ENCODE data around the gene PTOV1. TPM values are rescaled to one million over a fixed set of nuclear protein-coding genes. Genes with fewer than 3 reads are reported as not detected.

The PTOV1 gene
- total RNA-seq, 2 experiments from 2014 or later = 78.8 to 94.3 TPM

GRCh38 chr19:49879243-49879963, 28.4 kb downstream of the PTOV1 start:
- DNase-seq (no peak), ATAC-seq (no peak)
- CTCF ChIA-PET = interaction anchor here (0.8 to 1.5 kb wide), 2 partner anchors 10 to 11 kb away, joined by 3 to 4 read pairs; no protein-coding TSS in a partner anchor
- Mint-ChIP-seq H3K4me3 (no peak overlapping the region), H3K9me3 (ENCODE audit: insufficient read depth) (no peaks in the 10 kb centered on the region), H3K27ac (no peak overlapping the region), H3K27me3 (ENCODE audit: low read depth) (no peaks in the 10 kb centered on the region), H3K36me3 (ENCODE audit: low read depth) (peaks cover 42% of the 10 kb centered on the region), H3K4me1 (ENCODE audit: low read depth) (peaks cover 30% of the 10 kb centered on the region)
- POLR2A ChIA-PET = no interaction called here

GRCh38 chr19:49880162-49880869, 29.4 kb downstream of the PTOV1 start:
- ATAC-seq (no peak), DNase-seq (no peak)
- Mint-ChIP-seq H3K9me3 (ENCODE audit: insufficient read depth) (no peaks in the 10 kb centered on the region), H3K4me1 (ENCODE audit: low read depth) (peaks cover 24% of the 10 kb centered on the region), H3K27ac (no peak overlapping the region), H3K4me3 (no peak overlapping the region), H3K36me3 (ENCODE audit: low read depth) (peaks cover 48% of the 10 kb centered on the region), H3K27me3 (ENCODE audit: low read depth) (no peaks in the 10 kb centered on the region)
- POLR2A ChIA-PET = no interaction called here
- CTCF ChIA-PET = interaction anchor here (1.5 kb wide), 1 partner anchor 10 kb away, joined by 4 read pairs; no protein-coding TSS in a partner anchor

GRCh38 chr19:49881186-49881585, 30.2 kb downstream of the PTOV1 start:
- no peak overlapping the region for H3K27ac Mint-ChIP-seq
- no peak overlapping the region for H3K4me3 Mint-ChIP-seq
- peaks cover 19% of the 10 kb centered on the region for H3K4me1 Mint-ChIP-seq (ENCODE audit: low read depth)
- no peak for DNase-seq
- no peaks in the 10 kb centered on the region for H3K27me3 Mint-ChIP-seq (ENCODE audit: low read depth)
- no peaks in the 10 kb centered on the region for H3K9me3 Mint-ChIP-seq (ENCODE audit: insufficient read depth)
- ChIA-PET CTCF (interaction anchor here (1.5 kb wide), 1 partner anchor 9 kb away, joined by 4 read pairs; no protein-coding TSS in a partner anchor), POLR2A (no interaction called here)
- no peak for ATAC-seq
- H3K36me3 Mint-ChIP-seq (ENCODE audit: low read depth) = peaks cover 49% of the 10 kb centered on the region

- Mint-ChIP-seq H3K4me1 (ENCODE audit: low read depth) (peaks cover 19% of the 10 kb centered on the region), H3K36me3 (ENCODE audit: low read depth) (peaks cover 50% of the 10 kb centered on the region), H3K27me3 (ENCODE audit: low read depth) (no peaks in the 10 kb centered on the region), H3K9me3 (ENCODE audit: insufficient read depth) (no peaks in the 10 kb centered on the region), H3K4me3 (no peak overlapping the region), H3K27ac (no peak overlapping the region)
- POLR2A ChIA-PET = no interaction called here
- DNase-seq (no peak), ATAC-seq (no peak)
- CTCF ChIA-PET = no interaction called here
Measured at GRCh38 chr19:49881672-49882394, 30.9 kb downstream of the PTOV1 start.

GRCh38 chr19:49882643-49883042, 31.7 kb downstream of the PTOV1 start:
- POLR2A ChIA-PET = no interaction called here
- CTCF ChIA-PET = no interaction called here
- Mint-ChIP-seq H3K4me1 (ENCODE audit: low read depth) (peaks cover 19% of the 10 kb centered on the region), H3K27me3 (ENCODE audit: low read depth) (no peaks in the 10 kb centered on the region), H3K36me3 (ENCODE audit: low read depth) (peaks cover 50% of the 10 kb centered on the region), H3K27ac (no peak overlapping the region), H3K4me3 (no peak overlapping the region), H3K9me3 (ENCODE audit: insufficient read depth) (no peaks in the 10 kb centered on the region)
- ATAC-seq = no peak
- DNase-seq = no peak

GRCh38 chr19:49883094-49883493, 32.1 kb downstream of the PTOV1 start:
- ChIA-PET CTCF (no interaction called here), POLR2A (interaction anchor here (1.2 kb wide), 1 partner anchor 13 kb away, joined by 3 read pairs; the partner anchor contains the start of gene IL4I1)
- Mint-ChIP-seq H3K4me3 (no peak overlapping the region), H3K4me1 (ENCODE audit: low read depth) (peaks cover 16% of the 10 kb centered on the region), H3K9me3 (ENCODE audit: insufficient read depth) (no peaks in the 10 kb centered on the region), H3K27me3 (ENCODE audit: low read depth) (no peaks in the 10 kb centered on the region), H3K27ac (no peak overlapping the region), H3K36me3 (ENCODE audit: low read depth) (peaks cover 48% of the 10 kb centered on the region)
- no peak for DNase-seq
- no peak for ATAC-seq

- CTCF ChIA-PET = no interaction called here
- ATAC-seq (no peak), DNase-seq (no peak)
- Mint-ChIP-seq H3K4me3 (no peak overlapping the region), H3K4me1 (ENCODE audit: low read depth) (peaks cover 6% of the 10 kb centered on the region), H3K36me3 (ENCODE audit: low read depth) (peaks cover 43% of the 10 kb centered on the region), H3K9me3 (ENCODE audit: insufficient read depth) (no peaks in the 10 kb centered on the region), H3K27ac (no peak overlapping the region), H3K27me3 (ENCODE audit: low read depth) (no peaks in the 10 kb centered on the region)
- POLR2A ChIA-PET = interaction anchor here (1.2 kb wide), 1 partner anchor 12 kb away, joined by 3 read pairs; the partner anchor contains the start of gene IL4I1
Measured at GRCh38 chr19:49884109-49884508, 33.1 kb downstream of the PTOV1 start.

GRCh38 chr19:49884760-49885159, 33.8 kb downstream of the PTOV1 start:
- no peaks in the 10 kb centered on the region for H3K27me3 Mint-ChIP-seq (ENCODE audit: low read depth)
- ATAC-seq (no peak), DNase-seq (no peak)
- H3K4me1 Mint-ChIP-seq (ENCODE audit: low read depth) = peaks cover 4% of the 10 kb centered on the region
- no peak overlapping the region for H3K4me3 Mint-ChIP-seq
- no peaks in the 10 kb centered on the region for H3K9me3 Mint-ChIP-seq (ENCODE audit: insufficient read depth)
- ChIA-PET CTCF (no interaction called here), POLR2A (no interaction called here)
- H3K36me3 Mint-ChIP-seq (ENCODE audit: low read depth) = peaks cover 43% of the 10 kb centered on the region
- H3K27ac Mint-ChIP-seq = no peak overlapping the region

GRCh38 chr19:49887037-49887664, 36.2 kb downstream of the PTOV1 start:
- H3K36me3 Mint-ChIP-seq (ENCODE audit: low read depth) = peaks cover 28% of the 10 kb centered on the region
- no peak overlapping the region for H3K4me3 Mint-ChIP-seq
- ATAC-seq (no peak), DNase-seq (no peak)
- peaks cover 14% of the 10 kb centered on the region for H3K4me1 Mint-ChIP-seq (ENCODE audit: low read depth)
- no peaks in the 10 kb centered on the region for H3K9me3 Mint-ChIP-seq (ENCODE audit: insufficient read depth)
- ChIA-PET POLR2A (no interaction called here), CTCF (no interaction called here)
- no peak overlapping the region for H3K27ac Mint-ChIP-seq
- no peaks in the 10 kb centered on the region for H3K27me3 Mint-ChIP-seq (ENCODE audit: low read depth)

GRCh38 chr19:49887665-49888509, 36.9 kb downstream of the PTOV1 start:
- DNase-seq (no peak), ATAC-seq (no peak)
- peaks cover 14% of the 10 kb centered on the region for H3K4me1 Mint-ChIP-seq (ENCODE audit: low read depth)
- ChIA-PET CTCF (no interaction called here), POLR2A (no interaction called here)
- H3K9me3 Mint-ChIP-seq (ENCODE audit: insufficient read depth) = no peaks in the 10 kb centered on the region
- H3K27me3 Mint-ChIP-seq (ENCODE audit: low read depth) = no peaks in the 10 kb centered on the region
- peaks cover 21% of the 10 kb centered on the region for H3K36me3 Mint-ChIP-seq (ENCODE audit: low read depth)
- H3K4me3 Mint-ChIP-seq = no peak overlapping the region
- H3K27ac Mint-ChIP-seq = no peak overlapping the region

- peaks cover 16% of the 10 kb centered on the region for H3K36me3 Mint-ChIP-seq (ENCODE audit: low read depth)
- POLR2A ChIA-PET = no interaction called here
Measured at GRCh38 chr19:49888510-49888824, 37.5 kb downstream of the PTOV1 start.

More at GRCh38 chr19:49888510-49888824, 37.5 kb downstream of the PTOV1 start:
- no peak overlapping the region for H3K4me3 Mint-ChIP-seq
- peaks cover 14% of the 10 kb centered on the region for H3K4me1 Mint-ChIP-seq (ENCODE audit: low read depth)
- CTCF ChIA-PET = no interaction called here
- DNase-seq (no peak), ATAC-seq (no peak)
- no peaks in the 10 kb centered on the region for H3K27me3 Mint-ChIP-seq (ENCODE audit: low read depth)
- no peak overlapping the region for H3K27ac Mint-ChIP-seq
- no peaks in the 10 kb centered on the region for H3K9me3 Mint-ChIP-seq (ENCODE audit: insufficient read depth)
